ENCODE data around the gene CDK12.
A peak's percentile ranks its signal among the peaks of the same experiment; 100 is the strongest.
"Not testable (repeated sequence)": the region's sequence is repeated elsewhere in the genome, so short reads cannot be mapped to it uniquely, and the experiment has no call there.

The CDK12 gene

GRCh38 chr17:39461926-39462569, 762 bp downstream of the CDK12 start:
- peak overlapping the region; percentile 56 to 99 (median 99) for H3K9ac ChIP-seq (ENCODE audit: low read length in 5 of 5)
- H3K4me1 ChIP-seq (ENCODE audit: control insufficient read depth in 5 of 5, insufficient read depth in 5 of 5, low read length in 5 of 5), result peaks cover 0 to 46% (median 39%) of the 10 kb centered on the region in 5 donors
- no peaks in the 10 kb centered on the region for H3K27me3 ChIP-seq (ENCODE audit: control insufficient read depth in 5 of 5, insufficient read depth in 4 of 5, low read length in 5 of 5)
- peak overlapping the region; percentile 73 to 100 (median 95) for H3K4me3 ChIP-seq (ENCODE audit: low read depth in 1 of 5, low read length in 5 of 5)
- H3K9me3 ChIP-seq (ENCODE audit: control insufficient read depth in 5 of 5, low read length in 5 of 5), result no peaks in the 10 kb centered on the region
- peak overlapping the region; percentile 97 for H3K27ac ChIP-seq (ENCODE audit: low read depth, low read length)
- no peaks in the 10 kb centered on the region for H3K36me3 ChIP-seq (ENCODE audit: control insufficient read depth in 5 of 5, insufficient read depth in 5 of 5, low read length in 5 of 5)

- Histone ChIP-seq H3K9ac (ENCODE audit: low read length in 5 of 5) (peak overlapping the region; percentile 56 to 99 (median 85)), H3K27ac (ENCODE audit: low read depth, low read length) (peak overlapping the region; percentile 97), H3K27me3 (ENCODE audit: control insufficient read depth in 5 of 5, insufficient read depth in 4 of 5, low read length in 5 of 5) (no peaks in the 10 kb centered on the region), H3K9me3 (ENCODE audit: control insufficient read depth in 5 of 5, low read length in 5 of 5) (no peaks in the 10 kb centered on the region), H3K36me3 (ENCODE audit: control insufficient read depth in 5 of 5, insufficient read depth in 5 of 5, low read length in 5 of 5) (peaks cover 0 to 3% (median 0%) of the 10 kb centered on the region in 5 donors), H3K4me1 (ENCODE audit: control insufficient read depth in 5 of 5, insufficient read depth in 5 of 5, low read length in 5 of 5) (peaks cover 0 to 47% (median 44%) of the 10 kb centered on the region in 5 donors), H3K4me3 (ENCODE audit: low read depth in 1 of 5, low read length in 5 of 5) (peak overlapping the region; percentile 73 to 100 (median 95))
Measured at GRCh38 chr17:39462631-39463375, 1.5 kb downstream of the CDK12 start.

GRCh38 chr17:39464639-39465181, 3.4 kb downstream of the CDK12 start:
- H3K9me3 ChIP-seq (ENCODE audit: control insufficient read depth in 5 of 5, low read length in 5 of 5); H3K27me3 ChIP-seq (ENCODE audit: control insufficient read depth in 5 of 5, insufficient read depth in 4 of 5, low read length in 5 of 5); H3K36me3 ChIP-seq (ENCODE audit: control insufficient read depth in 5 of 5, insufficient read depth in 5 of 5, low read length in 5 of 5); H3K27ac ChIP-seq (ENCODE audit: low read depth, low read length): not testable (repeated sequence)
- H3K9ac ChIP-seq (ENCODE audit: low read length in 5 of 5), result peak overlapping the region in 4 of 5 donors; percentile 43 to 99 (median 70)
- peaks cover 0 to 47% (median 44%) of the 10 kb centered on the region in 5 donors for H3K4me1 ChIP-seq (ENCODE audit: control insufficient read depth in 5 of 5, insufficient read depth in 5 of 5, low read length in 5 of 5)
- H3K4me3 ChIP-seq (ENCODE audit: low read depth in 1 of 5, low read length in 5 of 5), result peak overlapping the region in 4 of 5 donors; percentile 31 to 100 (median 62)

GRCh38 chr17:39468610-39469009, 7.3 kb downstream of the CDK12 start:
- not testable (repeated sequence) for H3K27me3 ChIP-seq (ENCODE audit: control insufficient read depth in 5 of 5, insufficient read depth in 4 of 5, low read length in 5 of 5); H3K4me3 ChIP-seq (ENCODE audit: low read depth in 1 of 5, low read length in 5 of 5); H3K27ac ChIP-seq (ENCODE audit: low read depth, low read length); H3K9me3 ChIP-seq (ENCODE audit: control insufficient read depth in 5 of 5, low read length in 5 of 5); H3K9ac ChIP-seq (ENCODE audit: low read length in 5 of 5)
- H3K36me3 ChIP-seq (ENCODE audit: control insufficient read depth in 5 of 5, insufficient read depth in 5 of 5, low read length in 5 of 5), result peaks cover 16 to 25% (median 21%) of the 10 kb centered on the region in 5 donors
- H3K4me1 ChIP-seq (ENCODE audit: control insufficient read depth in 5 of 5, insufficient read depth in 5 of 5, low read length in 5 of 5), result peaks cover 0 to 29% (median 25%) of the 10 kb centered on the region in 5 donors

- Histone ChIP-seq H3K4me1 (ENCODE audit: control insufficient read depth in 5 of 5, insufficient read depth in 5 of 5, low read length in 5 of 5) (no peaks in the 10 kb centered on the region), H3K4me3 (ENCODE audit: low read depth in 1 of 5, low read length in 5 of 5) (no peak overlapping the region), H3K36me3 (ENCODE audit: control insufficient read depth in 5 of 5, insufficient read depth in 5 of 5, low read length in 5 of 5) (peaks cover 16 to 41% (median 30%) of the 10 kb centered on the region in 5 donors), H3K27ac (ENCODE audit: low read depth, low read length) (no peak overlapping the region), H3K9me3 (ENCODE audit: control insufficient read depth in 5 of 5, low read length in 5 of 5) (no peaks in the 10 kb centered on the region), H3K27me3 (ENCODE audit: control insufficient read depth in 5 of 5, insufficient read depth in 4 of 5, low read length in 5 of 5) (no peaks in the 10 kb centered on the region), H3K9ac (ENCODE audit: low read length in 5 of 5) (no peak overlapping the region)
Measured at GRCh38 chr17:39473310-39473709, 12.0 kb downstream of the CDK12 start.

- H3K9ac ChIP-seq (ENCODE audit: low read length in 5 of 5); H3K27me3 ChIP-seq (ENCODE audit: control insufficient read depth in 5 of 5, insufficient read depth in 4 of 5, low read length in 5 of 5); H3K4me1 ChIP-seq (ENCODE audit: control insufficient read depth in 5 of 5, insufficient read depth in 5 of 5, low read length in 5 of 5); H3K27ac ChIP-seq (ENCODE audit: low read depth, low read length); H3K4me3 ChIP-seq (ENCODE audit: low read depth in 1 of 5, low read length in 5 of 5); H3K9me3 ChIP-seq (ENCODE audit: control insufficient read depth in 5 of 5, low read length in 5 of 5): not testable (repeated sequence)
- peaks cover 0 to 40% (median 8%) of the 10 kb centered on the region in 5 donors for H3K36me3 ChIP-seq (ENCODE audit: control insufficient read depth in 5 of 5, insufficient read depth in 5 of 5, low read length in 5 of 5)
Measured at GRCh38 chr17:39479631-39480030, 18.3 kb downstream of the CDK12 start.

DNA sequence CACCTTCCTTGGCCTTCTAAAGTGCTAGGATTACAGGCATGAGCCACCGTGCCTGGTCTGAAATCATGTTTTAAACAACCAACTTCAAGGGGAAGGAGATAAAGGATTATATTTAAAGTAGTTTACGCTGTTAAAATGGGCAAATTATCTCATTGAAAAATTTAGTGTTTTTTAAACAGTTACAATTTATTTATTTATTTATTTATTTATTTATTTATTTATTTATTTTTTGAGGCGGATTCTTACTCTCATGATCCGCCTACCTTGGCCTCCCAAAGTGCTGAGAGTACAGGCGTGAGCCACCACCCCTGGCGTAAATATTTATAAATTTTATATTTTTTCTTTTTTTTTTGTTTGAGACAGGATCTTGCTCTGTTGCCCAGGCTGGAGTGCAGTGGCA, 22.2 kb downstream of the CDK12 start:
- no peaks in the 10 kb centered on the region for H3K9me3 ChIP-seq (ENCODE audit: control insufficient read depth in 5 of 5, low read length in 5 of 5)
- no peak overlapping the region for H3K27ac ChIP-seq (ENCODE audit: low read depth, low read length)
- no peaks in the 10 kb centered on the region for H3K4me1 ChIP-seq (ENCODE audit: control insufficient read depth in 5 of 5, insufficient read depth in 5 of 5, low read length in 5 of 5)
- H3K36me3 ChIP-seq (ENCODE audit: control insufficient read depth in 5 of 5, insufficient read depth in 5 of 5, low read length in 5 of 5), result peaks cover 0 to 33% (median 4%) of the 10 kb centered on the region in 5 donors
- H3K27me3 ChIP-seq (ENCODE audit: control insufficient read depth in 5 of 5, insufficient read depth in 4 of 5, low read length in 5 of 5), result no peaks in the 10 kb centered on the region
- no peak overlapping the region for H3K9ac ChIP-seq (ENCODE audit: low read length in 5 of 5)
- no peak overlapping the region for H3K4me3 ChIP-seq (ENCODE audit: low read depth in 1 of 5, low read length in 5 of 5)

DNA sequence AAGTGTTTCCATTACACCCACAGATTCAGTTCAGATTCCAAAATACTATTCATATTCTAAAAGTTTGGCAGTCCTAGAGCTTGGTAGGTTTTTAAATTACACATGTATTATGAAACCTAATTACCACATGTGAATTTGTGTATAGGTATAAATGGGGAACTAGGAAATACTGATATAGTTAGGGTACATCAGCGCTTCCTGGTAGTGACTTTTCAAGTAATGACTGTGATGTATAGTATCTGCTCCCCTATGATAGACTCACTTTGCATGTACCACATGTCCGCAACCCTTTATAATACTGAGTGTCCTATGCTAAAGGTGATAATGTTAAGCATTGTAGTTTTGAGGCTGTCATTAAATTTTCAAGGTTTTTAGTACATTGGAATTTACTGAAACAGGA, 22.9 kb downstream of the CDK12 start:
- H3K9ac ChIP-seq (ENCODE audit: low read length in 5 of 5), result no peak overlapping the region
- no peak overlapping the region for H3K4me3 ChIP-seq (ENCODE audit: low read depth in 1 of 5, low read length in 5 of 5)
- peaks cover 0 to 31% (median 4%) of the 10 kb centered on the region in 5 donors for H3K36me3 ChIP-seq (ENCODE audit: control insufficient read depth in 5 of 5, insufficient read depth in 5 of 5, low read length in 5 of 5)
- H3K4me1 ChIP-seq (ENCODE audit: control insufficient read depth in 5 of 5, insufficient read depth in 5 of 5, low read length in 5 of 5), result no peaks in the 10 kb centered on the region
- no peaks in the 10 kb centered on the region for H3K9me3 ChIP-seq (ENCODE audit: control insufficient read depth in 5 of 5, low read length in 5 of 5)
- H3K27me3 ChIP-seq (ENCODE audit: control insufficient read depth in 5 of 5, insufficient read depth in 4 of 5, low read length in 5 of 5), result no peaks in the 10 kb centered on the region
- H3K27ac ChIP-seq (ENCODE audit: low read depth, low read length), result no peak overlapping the region

- no peaks in the 10 kb centered on the region for H3K27me3 ChIP-seq (ENCODE audit: control insufficient read depth in 5 of 5, insufficient read depth in 4 of 5, low read length in 5 of 5)
- H3K9me3 ChIP-seq (ENCODE audit: control insufficient read depth in 5 of 5, low read length in 5 of 5), result no peaks in the 10 kb centered on the region
- no peak overlapping the region for H3K9ac ChIP-seq (ENCODE audit: low read length in 5 of 5)
- H3K27ac ChIP-seq (ENCODE audit: low read depth, low read length), result no peak overlapping the region
- H3K4me1 ChIP-seq (ENCODE audit: control insufficient read depth in 5 of 5, insufficient read depth in 5 of 5, low read length in 5 of 5), result no peaks in the 10 kb centered on the region
- H3K4me3 ChIP-seq (ENCODE audit: low read depth in 1 of 5, low read length in 5 of 5), result no peak overlapping the region
- H3K36me3 ChIP-seq (ENCODE audit: control insufficient read depth in 5 of 5, insufficient read depth in 5 of 5, low read length in 5 of 5), result peaks cover 2 to 25% (median 6%) of the 10 kb centered on the region in 5 donors
Measured at GRCh38 chr17:39485555-39485954, 24.3 kb downstream of the CDK12 start.

- H3K9ac ChIP-seq (ENCODE audit: low read length in 5 of 5), result no peak overlapping the region
- no peaks in the 10 kb centered on the region for H3K9me3 ChIP-seq (ENCODE audit: control insufficient read depth in 5 of 5, low read length in 5 of 5)
- H3K36me3 ChIP-seq (ENCODE audit: control insufficient read depth in 5 of 5, insufficient read depth in 5 of 5, low read length in 5 of 5), result peaks cover 7 to 27% (median 12%) of the 10 kb centered on the region in 5 donors
- no peaks in the 10 kb centered on the region for H3K27me3 ChIP-seq (ENCODE audit: control insufficient read depth in 5 of 5, insufficient read depth in 4 of 5, low read length in 5 of 5)
- no peak overlapping the region for H3K27ac ChIP-seq (ENCODE audit: low read depth, low read length)
- no peaks in the 10 kb centered on the region for H3K4me1 ChIP-seq (ENCODE audit: control insufficient read depth in 5 of 5, insufficient read depth in 5 of 5, low read length in 5 of 5)
- H3K4me3 ChIP-seq (ENCODE audit: low read depth in 1 of 5, low read length in 5 of 5), result no peak overlapping the region
Measured at GRCh38 chr17:39486242-39486641, 25.0 kb downstream of the CDK12 start.
